ENCODE data around the gene CEMIP.

The CEMIP gene

GRCh38 chr15:80892414-80892813 is 113.2 kb downstream of the CEMIP start:
- Histone ChIP-seq H3K9ac (ENCODE audit: low read length) (no peak overlapping the region), H3K79me2 (ENCODE audit: insufficient read depth, low read length) (no peaks in the 10 kb centered on the region), H3F3A (ENCODE audit: insufficient read depth) (no peaks in the 10 kb centered on the region), H4K20me1 (ENCODE audit: low read depth, low read length) (no peaks in the 10 kb centered on the region), H3K4me2 (ENCODE audit: low read depth, low read length, poor library complexity, severe bottlenecking) (no peak overlapping the region), H3K4me3 (ENCODE audit: insufficient read depth, low read length, poor library complexity, severe bottlenecking) (no peak overlapping the region), H3K9me3 (ENCODE audit: insufficient read depth, low read length) (peaks cover 6% of the 10 kb centered on the region; the same call in 1 of the 2 replicates), H3K27ac (ENCODE audit: low read depth, low read length) (no peak overlapping the region), H3K9me2 (replicated peaks; ENCODE audit: insufficient read depth, low read length) (no peaks in the 10 kb centered on the region), H3K36me3 (ENCODE audit: low read length) (no peaks in the 10 kb centered on the region), H3K27me3 (ENCODE audit: low read length) (no peaks in the 10 kb centered on the region), H2AFZ (ENCODE audit: low read depth, low read length, severe bottlenecking) (no peak overlapping the region)
- TF ChIP-seq CTCF (IDR thresholded peaks at IDR 0.05; ENCODE audit: insufficient read depth, low read length, poor library complexity, severe bottlenecking) (no peak), EZH2phosphoT487 (conservative IDR thresholded peaks at IDR 0.05; ENCODE audit: low read length) (no peak)

GRCh38 chr15:80893777-80894176 is 114.6 kb downstream of the CEMIP start:
- Histone ChIP-seq H3K36me3 (ENCODE audit: low read length) (no peaks in the 10 kb centered on the region), H4K20me1 (ENCODE audit: low read depth, low read length) (no peaks in the 10 kb centered on the region), H3K9me3 (ENCODE audit: insufficient read depth, low read length) (peaks cover 6% of the 10 kb centered on the region; the same call in 1 of the 2 replicates), H3K9me2 (replicated peaks; ENCODE audit: insufficient read depth, low read length) (no peaks in the 10 kb centered on the region), H3K9ac (ENCODE audit: low read length) (no peak overlapping the region), H2AFZ (ENCODE audit: low read depth, low read length, severe bottlenecking) (no peak overlapping the region), H3K27ac (ENCODE audit: low read depth, low read length) (no peak overlapping the region), H3K4me3 (ENCODE audit: insufficient read depth, low read length, poor library complexity, severe bottlenecking) (no peak overlapping the region), H3K4me2 (ENCODE audit: low read depth, low read length, poor library complexity, severe bottlenecking) (no peak overlapping the region), H3K27me3 (ENCODE audit: low read length) (no peaks in the 10 kb centered on the region), H3K79me2 (ENCODE audit: insufficient read depth, low read length) (no peaks in the 10 kb centered on the region), H3F3A (ENCODE audit: insufficient read depth) (no peaks in the 10 kb centered on the region)
- no peak for TF ChIP-seq EZH2phosphoT487 (conservative IDR thresholded peaks at IDR 0.05; ENCODE audit: low read length)
- TF ChIP-seq CTCF (IDR thresholded peaks at IDR 0.05; ENCODE audit: insufficient read depth, low read length, poor library complexity, severe bottlenecking) = no peak

DNA sequence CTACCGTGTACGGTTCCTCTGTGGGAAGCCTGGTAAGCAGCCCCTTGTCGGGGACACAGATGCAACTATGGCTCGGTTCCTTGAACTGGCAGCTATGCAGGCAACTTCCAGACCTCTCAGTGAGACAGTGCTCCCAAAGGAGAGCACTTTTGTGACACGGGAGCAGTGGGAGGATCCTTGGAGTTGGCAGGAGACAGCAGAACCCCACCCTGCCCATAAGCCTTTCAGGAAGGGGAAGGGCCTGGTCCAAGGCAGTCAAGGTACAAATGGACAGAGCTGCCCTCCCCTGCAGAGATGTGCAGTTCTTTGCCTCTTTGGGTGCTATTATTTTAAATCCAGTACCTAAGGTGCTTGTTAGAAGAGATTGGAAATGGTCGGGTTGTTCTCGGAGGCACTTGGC is 115.9 kb downstream of the CEMIP start:
- H3K27ac ChIP-seq (ENCODE audit: low read depth, low read length) = no peak overlapping the region
- no peaks in the 10 kb centered on the region for H4K20me1 ChIP-seq (ENCODE audit: low read depth, low read length)
- H3K9me2 ChIP-seq (replicated peaks; ENCODE audit: insufficient read depth, low read length) = no peaks in the 10 kb centered on the region
- H3F3A ChIP-seq (ENCODE audit: insufficient read depth) = no peaks in the 10 kb centered on the region
- no peak overlapping the region for H3K4me2 ChIP-seq (ENCODE audit: low read depth, low read length, poor library complexity, severe bottlenecking)
- no peaks in the 10 kb centered on the region for H3K27me3 ChIP-seq (ENCODE audit: low read length)
- H3K9me3 ChIP-seq (ENCODE audit: insufficient read depth, low read length) = peaks cover 6% of the 10 kb centered on the region; the same call in 1 of the 2 replicates
- H3K79me2 ChIP-seq (ENCODE audit: insufficient read depth, low read length) = no peaks in the 10 kb centered on the region
- no peak overlapping the region for H2AFZ ChIP-seq (ENCODE audit: low read depth, low read length, severe bottlenecking)
- H3K4me3 ChIP-seq (ENCODE audit: insufficient read depth, low read length, poor library complexity, severe bottlenecking) = no peak overlapping the region
- H3K9ac ChIP-seq (ENCODE audit: low read length) = no peak overlapping the region
- no peaks in the 10 kb centered on the region for H3K36me3 ChIP-seq (ENCODE audit: low read length)
- TF ChIP-seq CTCF (IDR thresholded peaks at IDR 0.05; ENCODE audit: insufficient read depth, low read length, poor library complexity, severe bottlenecking) = no peak
- TF ChIP-seq EZH2phosphoT487 (conservative IDR thresholded peaks at IDR 0.05; ENCODE audit: low read length) = no peak

Measured in SU-DHL-6 (cell line).